GM19467 (cell line): ENCODE results near the gene SURF6.
A peak's percentile ranks its signal among the peaks of the same experiment; 100 is the strongest.

ENCODE experiments used
- ATAC-seq: cut with Tn5 transposase; IDR thresholded peaks from one replicate; pipeline ENCODE4 v1.9.1; 2021; ENCODE audit warnings: mild to moderate bottlenecking, moderate library complexity; ENCODE audit not compliant: unreplicated experiment

Gene SURF6

GRCh38 chr9:133368249-133368881 is 32.4 kb upstream of the SURF6 start:
- no peak for ATAC-seq

DNA sequence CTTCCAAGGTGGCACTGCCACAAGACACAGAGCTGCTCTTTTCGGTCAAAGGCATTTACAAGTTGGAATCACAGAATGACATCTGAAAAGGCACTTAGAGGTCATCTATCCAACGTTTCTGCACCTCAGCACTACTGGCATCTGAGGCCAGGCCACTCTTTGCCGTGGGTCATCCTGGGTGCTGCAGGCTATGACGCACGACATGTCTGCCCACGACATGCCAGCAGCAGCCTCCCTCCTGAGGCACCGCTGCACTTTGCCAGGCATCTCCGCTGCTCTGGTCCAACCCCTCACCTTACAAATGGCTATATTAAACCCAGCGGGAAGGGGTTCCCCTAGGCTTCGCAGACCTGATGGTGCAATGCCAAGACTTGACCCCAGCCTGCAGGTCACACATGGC is 31.8 kb upstream of the SURF6 start:
- ATAC-seq, result no peak

DNA sequence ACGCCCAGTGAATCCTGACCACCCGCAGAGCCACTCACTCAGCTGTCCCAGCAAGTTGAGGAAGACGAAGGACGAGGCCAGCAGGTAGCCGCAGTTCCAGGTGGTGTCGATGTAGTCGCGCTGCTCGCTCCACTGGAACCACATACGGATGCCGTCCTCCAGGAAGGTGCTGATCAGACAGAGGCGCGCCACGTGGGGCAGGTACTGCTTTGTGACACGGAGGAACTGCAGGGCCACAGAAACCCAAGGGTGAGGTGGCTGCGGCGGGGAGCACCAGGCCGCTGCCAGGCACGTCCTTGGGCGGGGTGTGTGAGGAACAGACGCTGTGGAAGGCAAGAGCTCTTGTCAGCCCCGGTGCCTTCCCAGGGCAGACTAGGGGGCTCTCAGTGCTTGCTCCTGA is 31.2 kb upstream of the SURF6 start:
- ATAC-seq, result no peak

DNA sequence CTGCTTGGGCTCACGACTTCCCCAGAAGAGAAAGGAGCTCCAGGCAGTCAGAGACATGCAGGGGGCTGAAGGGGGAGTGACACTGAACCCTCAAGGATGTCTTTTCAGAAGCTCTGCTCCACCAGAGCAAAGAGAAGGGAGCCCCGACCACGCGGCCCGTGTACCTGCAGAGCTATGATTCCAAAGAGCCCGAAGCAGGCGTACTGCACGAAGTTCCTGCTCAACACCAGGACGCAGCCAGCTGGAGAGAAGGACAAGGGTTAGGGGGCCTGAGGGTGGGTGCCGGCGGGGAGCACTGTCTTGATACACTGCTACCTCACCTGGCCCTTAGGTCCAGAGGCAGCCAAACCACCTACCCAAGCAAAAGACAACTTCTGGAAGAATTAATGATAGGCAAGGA is 30.4 kb upstream of the SURF6 start:
- ATAC-seq, result no peak

GRCh38 chr9:133362359-133363044 is 26.5 kb upstream of the SURF6 start:
- no peak for ATAC-seq

- ATAC-seq, result no peak
These were observed 25.6 kb upstream of the SURF6 start for GRCh38 chr9:133361507-133362092.

GRCh38 chr9:133360400-133361393 is 24.7 kb upstream of the SURF6 start:
- ATAC-seq, result no peak

- ATAC-seq, result no peak
These were observed 23.6 kb upstream of the SURF6 start for GRCh38 chr9:133359399-133360175.

- ATAC-seq, result no peak
These were observed 21.7 kb upstream of the SURF6 start for GRCh38 chr9:133357656-133358055.

DNA sequence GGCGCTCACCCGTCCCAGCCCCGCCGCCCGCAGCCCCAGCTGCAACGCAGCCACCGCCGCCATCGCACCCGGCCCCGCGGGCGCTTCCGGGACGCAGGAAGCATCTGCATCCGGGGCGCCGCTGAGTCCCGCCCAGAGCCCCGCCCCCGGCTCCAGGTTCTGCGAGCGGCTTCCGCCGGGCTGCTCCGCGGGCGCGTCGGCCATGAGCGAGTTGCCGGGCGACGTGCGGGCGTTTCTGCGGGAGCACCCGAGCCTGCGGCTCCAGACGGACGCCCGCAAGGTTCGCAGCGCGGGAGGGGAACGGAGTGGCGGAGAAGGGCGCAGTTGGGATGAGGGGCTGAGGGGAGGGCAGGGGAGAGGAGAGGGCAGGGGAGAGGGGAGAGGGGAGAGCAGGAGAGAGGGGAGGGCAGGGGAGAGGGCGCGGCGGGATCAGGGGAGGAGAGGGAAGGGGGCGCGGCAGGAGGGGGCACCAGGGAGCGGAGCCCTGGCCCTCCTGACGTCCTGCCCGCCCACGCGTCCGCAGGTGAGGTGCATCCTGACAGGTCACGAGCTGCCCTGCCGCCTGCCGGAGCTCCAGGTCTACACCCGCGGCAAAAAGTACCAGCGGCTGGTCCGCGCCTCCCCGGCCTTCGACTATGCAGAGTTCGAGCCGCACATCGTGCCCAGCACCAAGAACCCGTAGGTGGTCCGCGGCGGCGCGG is 20.6 kb upstream of the SURF6 start, which contains the start of the genes SURF1 and SURF2:
TSS of gene SURF1 (minus strand) at position 97 of the 701 bp plus-strand sequence. CDS start at position 63, 34 bp downstream.
TSS of gene SURF2 (plus strand) at position 160 of the 701 bp plus-strand sequence. CDS start at position 203, 43 bp downstream.
- peak; percentile 43 for ATAC-seq

DNA sequence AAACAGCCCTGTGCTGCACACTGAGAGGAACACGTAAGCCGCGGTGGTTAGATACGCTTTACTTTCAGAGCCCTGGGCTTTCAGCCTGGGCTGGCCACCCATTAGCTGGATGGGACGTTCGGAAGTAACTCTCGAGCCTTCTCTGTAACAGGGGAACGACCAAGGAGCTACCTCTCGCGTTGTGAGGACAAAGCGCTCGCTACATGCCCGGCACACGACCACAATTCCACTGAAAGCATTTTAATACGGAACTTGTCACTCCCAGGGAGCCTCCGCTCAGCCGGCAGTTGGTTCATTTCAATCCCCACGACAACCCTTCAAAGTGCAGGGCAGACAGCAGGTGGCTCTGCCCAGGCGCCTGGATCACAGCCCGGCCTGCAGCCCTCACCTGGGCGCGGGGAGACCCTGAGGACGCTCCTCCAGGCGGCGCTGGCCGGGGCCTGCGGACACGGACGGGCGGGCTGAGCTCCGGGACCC is 19.9 kb upstream of the SURF6 start:
- ATAC-seq, result peak; percentile 17

DNA sequence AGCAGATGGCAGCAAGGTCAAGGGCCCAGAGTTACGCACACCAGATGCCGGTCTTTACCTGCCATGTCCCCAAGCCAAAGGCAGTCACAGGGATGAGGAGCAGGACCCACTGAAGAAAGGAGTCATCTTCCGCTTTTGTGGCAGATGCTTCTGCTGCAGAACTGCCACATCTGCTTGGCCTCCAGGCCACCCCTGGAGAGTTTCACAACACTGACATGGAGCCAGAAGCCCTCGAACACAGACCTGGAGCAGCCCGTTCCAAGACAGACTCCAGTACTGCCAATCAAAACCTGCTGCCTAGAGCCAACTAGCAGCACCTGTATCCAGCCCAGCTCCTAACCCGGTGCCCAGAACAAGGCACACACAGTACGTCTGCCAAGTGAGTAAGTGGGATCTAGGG is 18.8 kb upstream of the SURF6 start:
- no peak for ATAC-seq

GRCh38 chr9:133353548-133353947 is 17.6 kb upstream of the SURF6 start:
- ATAC-seq, result no peak

DNA sequence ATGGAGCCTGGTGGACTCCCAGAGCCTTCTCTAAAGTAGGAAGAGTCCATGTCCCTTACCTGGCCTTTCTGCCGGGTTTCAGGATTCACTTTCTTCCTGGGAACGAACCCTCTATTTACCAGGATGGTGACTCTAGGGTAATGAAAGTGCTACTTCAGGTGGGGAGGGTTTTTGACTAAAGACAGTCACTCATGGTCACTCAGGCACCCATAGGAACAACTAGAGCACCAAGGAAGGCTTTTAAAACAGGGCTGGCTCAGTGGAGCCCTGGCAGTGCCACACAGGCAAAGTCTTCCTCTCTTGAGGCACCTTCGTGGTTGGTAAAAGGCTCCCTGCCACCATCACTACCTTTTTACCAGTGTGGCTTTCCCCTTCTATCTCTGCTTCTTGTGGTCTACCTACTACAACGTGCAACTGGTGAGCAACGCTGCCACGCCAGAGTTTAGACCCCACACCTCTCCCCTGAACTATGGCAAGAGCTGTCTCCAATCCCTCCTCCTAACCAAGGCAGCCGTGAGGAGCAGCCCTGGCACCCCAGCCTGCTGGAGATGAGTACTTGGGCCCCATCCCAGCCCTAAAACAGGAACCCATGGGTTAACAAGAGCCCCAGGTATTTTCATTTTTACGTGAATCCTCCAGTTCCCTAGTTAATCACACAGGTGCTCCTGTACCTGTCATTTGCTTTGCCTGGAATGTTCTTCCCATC is 16.8 kb upstream of the SURF6 start:
- ATAC-seq, result no peak

DNA sequence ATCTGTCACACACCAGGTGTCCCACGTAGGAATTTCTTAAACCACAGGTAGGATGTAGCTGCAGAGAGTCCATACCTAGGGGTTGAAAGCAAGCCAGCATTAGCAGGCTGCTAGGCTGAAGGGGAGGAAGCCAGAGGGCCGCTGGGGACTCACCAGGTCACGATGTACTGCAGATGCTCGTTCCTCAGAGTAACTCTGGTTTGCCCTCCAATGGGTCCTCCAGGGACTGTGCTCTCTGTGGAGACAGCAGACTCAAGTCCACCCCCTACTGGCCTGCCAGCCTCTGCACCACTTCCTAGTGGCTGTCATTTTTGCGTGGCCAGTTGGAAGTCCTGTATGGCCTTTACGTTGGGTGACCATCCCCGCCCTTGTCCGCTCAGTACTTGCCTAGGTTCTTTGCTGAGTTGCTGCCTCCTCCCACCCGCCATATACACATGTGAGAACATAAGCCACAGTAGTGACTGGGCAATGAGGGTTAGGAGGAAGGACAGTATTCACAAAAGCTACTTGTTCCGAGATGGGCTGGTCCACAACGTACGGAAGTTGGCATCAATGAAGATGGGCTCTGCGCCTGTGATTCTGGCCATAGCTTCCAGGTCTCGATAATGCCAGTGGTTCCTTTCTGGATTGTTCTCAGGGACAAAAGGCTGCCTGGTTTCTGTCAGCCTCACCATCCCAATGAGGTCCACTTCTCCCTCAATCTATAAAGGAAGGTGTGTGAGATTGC is 16.1 kb upstream of the SURF6 start:
- ATAC-seq, result no peak

GRCh38 chr9:133351526-133351907 is 15.5 kb upstream of the SURF6 start:
- no peak for ATAC-seq

DNA sequence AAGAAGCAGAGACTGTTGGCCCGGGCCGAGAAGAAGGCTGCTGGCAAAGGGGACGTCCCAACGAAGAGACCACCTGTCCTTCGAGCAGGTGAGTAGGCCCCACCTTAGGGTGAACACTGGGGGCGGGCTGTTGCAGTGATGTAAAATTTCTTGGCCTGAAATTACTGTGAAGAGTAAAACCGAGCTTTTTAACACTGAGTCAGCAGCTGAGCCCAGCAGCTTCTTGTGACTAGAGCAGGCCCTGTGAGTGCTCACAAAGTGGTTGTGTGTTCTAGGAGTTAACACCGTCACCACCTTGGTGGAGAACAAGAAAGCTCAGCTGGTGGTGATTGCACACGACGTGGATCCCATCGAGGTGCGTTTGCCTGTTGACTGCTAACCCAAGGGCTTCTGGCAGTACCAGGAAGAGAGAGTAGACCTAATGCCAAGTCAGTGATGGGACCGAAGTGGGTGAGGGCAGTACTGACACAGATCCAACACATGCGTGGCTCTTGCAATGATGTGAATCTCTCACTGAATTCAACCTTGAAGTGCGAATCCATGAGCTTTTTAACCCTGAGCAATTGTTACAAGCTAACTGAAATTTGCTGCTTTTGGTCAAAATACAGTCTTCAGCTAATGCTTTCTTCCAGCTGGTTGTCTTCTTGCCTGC is 14.1 kb upstream of the SURF6 start:
- no peak for ATAC-seq
